Astrocyte (in vitro differentiated cells and primary cell): ENCODE data around the gene IFNL1. TPM values are rescaled to one million over a fixed set of nuclear protein-coding genes. Genes with fewer than 3 reads are reported as not detected.

Experiments
- DNase-seq: peaks from one replicate; pipeline ENCODE4 v3.0.0-alpha.2; 2010; ENCODE audit warnings: low read depth
- FAIRE-seq: peaks from 2 replicates; lab custom pipeline; 2011; peaks lifted over from hg19 to GRCh38; lab: Jason Lieb, UNC
- H2AFZ ChIP-seq: 2 replicates; pipeline ENCODE4 v1.6.0; 2012; ENCODE audit warnings: low read depth, low read length, inconsistent platforms
- H3K27ac ChIP-seq: 2 replicates; pipeline ENCODE4 v1.5.1; 2011; ENCODE audit warnings: low read depth, low read length, inconsistent platforms
- H3K27me3 ChIP-seq: 2 replicates; pipeline ENCODE4 v1.6.0; 2011; ENCODE audit warnings: low read length, inconsistent platforms; ENCODE audit not compliant: insufficient read depth
- H3K36me3 ChIP-seq: 2 replicates; pipeline ENCODE4 v1.5.1; 2011; ENCODE audit warnings: low read length, inconsistent platforms; ENCODE audit not compliant: insufficient read depth
- H3K4me1 ChIP-seq: 2 replicates; pipeline ENCODE4 v1.5.1; 2011; ENCODE audit warnings: low read length, inconsistent platforms; ENCODE audit not compliant: insufficient read depth
- H3K4me2 ChIP-seq: 2 replicates; pipeline ENCODE4 v1.6.0; 2012; ENCODE audit warnings: low read length, inconsistent platforms
- H3K4me3 ChIP-seq: 2 replicates; pipeline ENCODE4 v1.5.1; 2011; ENCODE audit warnings: low read depth, mild to moderate bottlenecking, low read length, inconsistent platforms; ENCODE audit not compliant: insufficient read depth
- H3K79me2 ChIP-seq: 2 replicates; pipeline ENCODE4 v1.6.0; 2012; ENCODE audit warnings: mild to moderate bottlenecking, low read length, inconsistent platforms; ENCODE audit not compliant: insufficient read depth
- H3K9ac ChIP-seq: 2 replicates; pipeline ENCODE4 v1.6.0; 2012; ENCODE audit warnings: mild to moderate bottlenecking, low read length, inconsistent platforms
- H3K9me3 ChIP-seq: 2 replicates; pipeline ENCODE4 v1.5.1; 2012; ENCODE audit warnings: low read depth, mild to moderate bottlenecking, low read length, inconsistent platforms; ENCODE audit not compliant: insufficient read depth
- H4K20me1 ChIP-seq: 2 replicates; pipeline ENCODE4 v1.6.0; 2012; ENCODE audit warnings: low read length, inconsistent platforms; ENCODE audit not compliant: insufficient read depth
- H3K27ac Mint-ChIP-seq: one replicate; pipeline ENCODE4 v1.8.0; 2021; ENCODE audit warnings: mild to moderate bottlenecking, mixed read lengths; ENCODE audit not compliant: unreplicated experiment
- H3K27me3 Mint-ChIP-seq: one replicate; pipeline ENCODE4 v1.8.0; 2021; ENCODE audit warnings: low read depth, mixed read lengths; ENCODE audit not compliant: unreplicated experiment
- H3K36me3 Mint-ChIP-seq: one replicate; pipeline ENCODE4 v1.8.0; 2021; ENCODE audit warnings: low read depth, mixed read lengths; ENCODE audit not compliant: unreplicated experiment
- H3K4me1 Mint-ChIP-seq: one replicate; pipeline ENCODE4 v1.8.0; 2021; ENCODE audit warnings: low read depth, mixed read lengths; ENCODE audit not compliant: unreplicated experiment
- H3K4me3 Mint-ChIP-seq: one replicate; pipeline ENCODE4 v1.8.0; 2021; ENCODE audit warnings: mild to moderate bottlenecking, moderate library complexity, mixed read lengths; ENCODE audit not compliant: unreplicated experiment
- H3K9me3 Mint-ChIP-seq: one replicate; pipeline ENCODE4 v1.8.0; 2021; ENCODE audit warnings: mild to moderate bottlenecking, mixed read lengths; ENCODE audit not compliant: unreplicated experiment
- EZH2 ChIP-seq: IDR thresholded peaks from 2 replicates; pipeline ENCODE4 v1.6.1; 2012; ENCODE audit warnings: mild to moderate bottlenecking, low read length, inconsistent platforms; ENCODE audit not compliant: insufficient read depth
- total RNA-seq: library from RNA; stranded (reverse); gene quantifications from 2 replicates; pipeline ENCODE4 v1.2.1, GENCODE V29; 2021
- TF ChIP-seq, protein P1 (sequence below): IDR thresholded peaks from 2 replicates; pipeline ENCODE4 v1.5.1; 2011; ENCODE audit warnings: low read depth, mild to moderate bottlenecking, inconsistent platforms, low read length, moderate library complexity; ENCODE audit not compliant: insufficient read depth

The IFNL1 gene
- total RNA-seq, 1 donor from 2014 or later, result 0.52 TPM

DNA sequence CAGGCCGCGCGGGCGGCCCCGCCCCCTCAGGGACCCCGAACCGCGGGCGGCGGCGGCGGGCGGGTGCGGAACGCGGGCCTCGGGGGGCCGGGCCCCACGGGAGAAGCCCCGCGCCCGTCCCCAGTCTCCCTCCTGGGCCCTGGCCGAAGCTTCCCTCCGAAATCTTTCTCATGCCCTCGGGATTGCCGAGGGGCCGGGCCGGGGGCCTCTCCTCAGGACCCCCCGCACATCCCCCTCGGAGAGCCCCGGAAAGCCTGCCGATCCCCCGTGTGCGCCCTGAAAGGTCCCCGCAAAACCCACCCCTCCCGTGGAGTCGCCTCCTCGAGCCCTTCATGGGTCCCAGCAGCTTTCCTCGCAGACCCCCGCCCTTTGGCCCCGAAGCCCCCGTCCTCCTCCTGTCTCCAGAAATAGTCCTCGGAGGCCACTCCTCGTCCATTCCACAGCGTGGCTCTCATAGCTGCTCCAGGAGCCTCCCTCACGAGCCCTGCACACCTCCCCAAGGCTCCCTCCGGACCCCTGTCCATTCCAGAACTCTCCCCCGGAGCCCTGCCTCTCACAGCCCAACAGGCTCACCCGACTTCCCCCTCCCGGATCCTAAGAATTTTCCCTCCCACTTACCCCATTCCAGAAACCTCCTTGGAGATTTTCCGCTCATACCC lies 46.6 kb downstream of the IFNL1 start:
- peaks cover 10% of the 10 kb centered on the region for H3K36me3 Mint-ChIP-seq
- peak overlapping the region; percentile 99 for H3K4me2 ChIP-seq
- H3K9me3 Mint-ChIP-seq, result no peaks in the 10 kb centered on the region
- no peaks in the 10 kb centered on the region for H3K9me3 ChIP-seq
- peak overlapping the region; percentile 93 for H3K4me3 Mint-ChIP-seq
- peaks cover 28% of the 10 kb centered on the region for H3K4me1 Mint-ChIP-seq
- FAIRE-seq (no peak), DNase-seq (no peak)
- H3K9ac ChIP-seq, result peak overlapping the region; percentile 96
- no peak overlapping the region for H2AFZ ChIP-seq
- peaks cover 50% of the 10 kb centered on the region for H4K20me1 ChIP-seq
- H3K36me3 ChIP-seq, result no peaks in the 10 kb centered on the region
- TF ChIP-seq EZH2, result no peak
- TF ChIP-seq, protein P1, sequence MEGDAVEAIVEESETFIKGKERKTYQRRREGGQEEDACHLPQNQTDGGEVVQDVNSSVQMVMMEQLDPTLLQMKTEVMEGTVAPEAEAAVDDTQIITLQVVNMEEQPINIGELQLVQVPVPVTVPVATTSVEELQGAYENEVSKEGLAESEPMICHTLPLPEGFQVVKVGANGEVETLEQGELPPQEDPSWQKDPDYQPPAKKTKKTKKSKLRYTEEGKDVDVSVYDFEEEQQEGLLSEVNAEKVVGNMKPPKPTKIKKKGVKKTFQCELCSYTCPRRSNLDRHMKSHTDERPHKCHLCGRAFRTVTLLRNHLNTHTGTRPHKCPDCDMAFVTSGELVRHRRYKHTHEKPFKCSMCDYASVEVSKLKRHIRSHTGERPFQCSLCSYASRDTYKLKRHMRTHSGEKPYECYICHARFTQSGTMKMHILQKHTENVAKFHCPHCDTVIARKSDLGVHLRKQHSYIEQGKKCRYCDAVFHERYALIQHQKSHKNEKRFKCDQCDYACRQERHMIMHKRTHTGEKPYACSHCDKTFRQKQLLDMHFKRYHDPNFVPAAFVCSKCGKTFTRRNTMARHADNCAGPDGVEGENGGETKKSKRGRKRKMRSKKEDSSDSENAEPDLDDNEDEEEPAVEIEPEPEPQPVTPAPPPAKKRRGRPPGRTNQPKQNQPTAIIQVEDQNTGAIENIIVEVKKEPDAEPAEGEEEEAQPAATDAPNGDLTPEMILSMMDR, result no peak
- peak overlapping the region; percentile 67 for H3K27ac Mint-ChIP-seq
- no peaks in the 10 kb centered on the region for H3K27me3 ChIP-seq
- H3K4me3 ChIP-seq, result peak overlapping the region; percentile 73
- H3K79me2 ChIP-seq, result peaks cover 56% of the 10 kb centered on the region
- no peaks in the 10 kb centered on the region for H3K27me3 Mint-ChIP-seq
- peak overlapping the region; percentile 60 for H3K27ac ChIP-seq
- peaks cover 26% of the 10 kb centered on the region for H3K4me1 ChIP-seq

- Histone ChIP-seq H3K4me1 (peaks cover 25% of the 10 kb centered on the region), H3K79me2 (peaks cover 81% of the 10 kb centered on the region), H3K4me2 (no peak overlapping the region), H3K36me3 (peaks cover 8% of the 10 kb centered on the region), H4K20me1 (peaks cover 78% of the 10 kb centered on the region), H3K9ac (no peak overlapping the region), H3K27me3 (no peaks in the 10 kb centered on the region), H3K4me3 (no peak overlapping the region), H3K9me3 (no peaks in the 10 kb centered on the region), H3K27ac (no peak overlapping the region), H2AFZ (no peak overlapping the region)
- no peak for FAIRE-seq
- no peak overlapping the region for H3K4me3 Mint-ChIP-seq
- no peaks in the 10 kb centered on the region for H3K9me3 Mint-ChIP-seq
- TF ChIP-seq EZH2, result no peak
- TF ChIP-seq, protein P1, result no peak
- peaks cover 29% of the 10 kb centered on the region for H3K4me1 Mint-ChIP-seq
- peaks cover 12% of the 10 kb centered on the region for H3K36me3 Mint-ChIP-seq
- no peak overlapping the region for H3K27ac Mint-ChIP-seq
- no peak for DNase-seq
- no peaks in the 10 kb centered on the region for H3K27me3 Mint-ChIP-seq
These were observed 49.7 kb downstream of the IFNL1 start for GRCh38 chr19:39345956-39346355.
